Endothelial cell of umbilical vein (primary cell): ENCODE results near the gene PKD1. TPM values are rescaled to one million over a fixed set of nuclear protein-coding genes. Genes with fewer than 3 reads are reported as not detected.

Experiments used
- BruUV-seq: library from RNA; stranded (reverse); fragments of 400-500 nt; replicated peaks from 2 replicates; lab custom pipeline; 2021; lab: Mats Ljungman, UMichigan
- CTCF ChIA-PET: fragments of 300-600, 350-600 bp; sonication (Branson Sonifier 250); formaldehyde crosslinking; loops from one replicate; lab custom pipeline; 2021; ENCODE audit warnings: antibody characterized with exemption, inconsistent platforms; lab: Charles Lee
- POLR2A ChIA-PET: fragments of 300-600, 350-600 bp; sonication (Branson Sonifier 250); formaldehyde crosslinking; loops from one replicate; lab custom pipeline; 2021; ENCODE audit warnings: antibody characterized with exemption, inconsistent platforms; lab: Charles Lee
- DNase-seq: peaks from one replicate; pipeline ENCODE4 v3.0.0-alpha.2; 2011; ENCODE audit warnings: low read depth, low spot score
- FAIRE-seq: peaks from 2 replicates; lab custom pipeline; 2011; peaks lifted over from hg19 to GRCh38; lab: Jason Lieb, UNC
- H2AFZ ChIP-seq: 2 replicates; pipeline ENCODE4 v1.6.0; 2012; ENCODE audit warnings: low read depth, low read length, control low read depth, inconsistent platforms
- H3K27ac ChIP-seq: 2 replicates; pipeline ENCODE4 v1.5.1; 2011; ENCODE audit warnings: low read depth, mild to moderate bottlenecking, control low read depth, low read length, moderate library complexity; ENCODE audit not compliant: insufficient read depth
- H3K27me3 ChIP-seq, 2 experiments: 2 replicates each; pipeline versions ENCODE4 v1.6.0 to v1.6.1; 2011; ENCODE audit warnings: low read length in 2 of 2, mixed read lengths in 1 of 2; ENCODE audit not compliant: control insufficient read depth in 2 of 2, insufficient read depth in 2 of 2
- H3K36me3 ChIP-seq, 2 experiments: 2 replicates in 1 of 2; 3 replicates in 1 of 2; pipeline ENCODE4 v1.5.1; 2011; ENCODE audit warnings: low read length in 2 of 2, mild to moderate bottlenecking in 1 of 2, moderate library complexity in 1 of 2; ENCODE audit not compliant: control insufficient read depth in 2 of 2, insufficient read depth in 2 of 2; ENCODE audit errors: extremely low read depth in 1 of 2
- H3K4me1 ChIP-seq: 3 replicates; pipeline ENCODE4 v1.5.1; 2011; ENCODE audit warnings: mild to moderate bottlenecking, low read length; ENCODE audit not compliant: control insufficient read depth, insufficient read depth; ENCODE audit errors: extremely low read depth
- H3K4me2 ChIP-seq: 2 replicates; pipeline ENCODE4 v1.6.1; 2011; ENCODE audit warnings: low read length, control low read depth, mixed read lengths; ENCODE audit not compliant: insufficient read depth
- H3K4me3 ChIP-seq, 3 experiments: fragments of 200-600 bp in 1 of 3; sonication (generic), shearing (Covaris generic) in 1 of 3; replicated peaks in 1 of 3; 2 replicates each; pipeline ENCODE4 v1.5.1; 2011 to 2016; ENCODE audit warnings: control low read depth in 3 of 3, low read length in 3 of 3, mild to moderate bottlenecking in 2 of 3, inconsistent platforms in 1 of 3, low read depth in 1 of 3, moderate library complexity in 1 of 3; ENCODE audit not compliant: insufficient read depth in 1 of 3
- H3K79me2 ChIP-seq: 2 replicates; pipeline ENCODE4 v1.6.0; 2012; ENCODE audit warnings: low read length, inconsistent platforms; ENCODE audit not compliant: control insufficient read depth, insufficient read depth
- H3K9ac ChIP-seq: replicated peaks from 2 replicates; pipeline ENCODE3; 2011; ENCODE audit warnings: low read length, control low read depth; ENCODE audit not compliant: insufficient read depth; ENCODE audit errors: extremely low read depth
- H3K9me1 ChIP-seq: replicated peaks from 3 replicates; pipeline ENCODE4 v1.6.0; 2011; ENCODE audit warnings: mild to moderate bottlenecking, low read length; ENCODE audit not compliant: control insufficient read depth, insufficient read depth; ENCODE audit errors: extremely low read depth
- H3K9me3 ChIP-seq: replicated peaks from 2 replicates; pipeline ENCODE4 v1.5.1; 2012; ENCODE audit warnings: low read length, inconsistent platforms; ENCODE audit not compliant: control insufficient read depth, insufficient read depth
- H4K20me1 ChIP-seq: replicated peaks from 2 replicates; pipeline ENCODE3; 2011; ENCODE audit warnings: mild to moderate bottlenecking, low read length; ENCODE audit not compliant: control insufficient read depth, insufficient read depth; ENCODE audit errors: extremely low read depth
- POLR2AphosphoS5 ChIP-seq: IDR thresholded peaks from 2 replicates; pipeline ENCODE4 v1.6.1; 2012; ENCODE audit warnings: low read depth, mild to moderate bottlenecking, control low read depth, low read length, moderate library complexity; ENCODE audit not compliant: insufficient read depth
- dilution Hi-C: fragments of 300-500 bp; cut with MboI; formaldehyde crosslinking; loops from one replicate; pipeline ENCODE4 v1.15.0; 2019; ENCODE audit warnings: low sequenced_read_pairs; ENCODE audit not compliant: extremely low pct_ligation_motif_present
- intact Hi-C: fragments of 100-400 bp; cut with micrococcal nuclease; formaldehyde crosslinking; loops from one replicate; pipeline ENCODE4 v1.10.0; 2022
- polyA plus RNA-seq, 4 experiments: library from polyadenylated mRNA; depleted of rRNA in 3 of 4; stranded (reverse) in 3 of 4; unstranded in 1 of 4; fragments of >200 nt; gene quantifications; 2 replicates each; pipeline versions ENCODE4 v1.2.1 to v1.2.3, GENCODE V29; 2011 to 2012; ENCODE audit warnings: missing spikeins in 1 of 4
- total RNA-seq: library from RNA; stranded (reverse); gene quantifications from 2 replicates; pipeline ENCODE4 v1.2.3, GENCODE V29; 2021
- TF ChIP-seq, protein P1 (sequence below): IDR thresholded peaks from 2 replicates; pipeline ENCODE4 v1.6.1; 2011; ENCODE audit not compliant: insufficient read depth, insufficient read length
- TF ChIP-seq, protein P2 (sequence below), 2 donors: IDR thresholded peaks; 1 replicate in 1 of 2; 2 replicates in 1 of 2; pipeline ENCODE4 v1.5.1; 2011; ENCODE audit warnings: low read length in 2 of 2, mild to moderate bottlenecking in 2 of 2, moderate library complexity in 2 of 2, control low read depth in 1 of 2, inconsistent platforms in 1 of 2, low read depth in 1 of 2; ENCODE audit not compliant: insufficient read depth in 1 of 2; ENCODE audit errors: extremely low read depth in 1 of 2

Gene PKD1
- total and polyA plus RNA-seq, 2 donors (not counting 3 experiments of a cell fraction or from before 2014, with no cell fraction given) = 52.5 to 102 TPM

DNA sequence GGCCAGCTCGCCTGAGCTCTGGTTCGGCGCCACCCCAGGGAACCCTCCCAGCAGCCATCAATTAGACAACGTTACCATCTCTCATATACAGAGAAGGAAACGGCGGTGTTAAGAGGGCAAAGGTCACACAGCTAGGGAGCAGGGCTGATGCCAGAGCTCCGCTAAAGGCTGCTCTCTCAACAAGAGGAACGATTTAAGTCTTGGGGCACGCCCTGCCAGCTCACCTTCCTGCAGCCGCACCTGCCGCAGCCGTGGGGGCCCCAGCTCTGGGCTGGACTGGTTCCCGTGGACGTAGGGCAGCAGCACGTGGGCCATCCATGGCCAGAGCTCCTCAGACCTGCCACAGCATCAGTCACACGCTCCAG is 43.5 kb downstream of the PKD1 start:
- Histone ChIP-seq H4K20me1 (no peaks in the 10 kb centered on the region), H3K27me3 (no peaks in the 10 kb centered on the region), H3K4me3 (no peak overlapping the region), H3K9me3 (no peaks in the 10 kb centered on the region), H3K4me1 (peaks cover 5% of the 10 kb centered on the region), H3K36me3 (peaks cover 6 to 24% of the 10 kb centered on the region in 2 experiments), H3K79me2 (no peaks in the 10 kb centered on the region), H3K27ac (no peak overlapping the region), H2AFZ (no peak overlapping the region), H3K9me1 (no peaks in the 10 kb centered on the region), H3K4me2 (no peak overlapping the region), H3K9ac (no peak overlapping the region)
- DNase-seq (no peak), FAIRE-seq (no peak)
- intact Hi-C loops = no loop called here
- no TSS peak for BruUV-seq
- TF ChIP-seq POLR2AphosphoS5 = no peak
- TF ChIP-seq, protein P1, sequence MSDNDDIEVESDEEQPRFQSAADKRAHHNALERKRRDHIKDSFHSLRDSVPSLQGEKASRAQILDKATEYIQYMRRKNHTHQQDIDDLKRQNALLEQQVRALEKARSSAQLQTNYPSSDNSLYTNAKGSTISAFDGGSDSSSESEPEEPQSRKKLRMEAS = no peak
- TF ChIP-seq, protein P2, sequence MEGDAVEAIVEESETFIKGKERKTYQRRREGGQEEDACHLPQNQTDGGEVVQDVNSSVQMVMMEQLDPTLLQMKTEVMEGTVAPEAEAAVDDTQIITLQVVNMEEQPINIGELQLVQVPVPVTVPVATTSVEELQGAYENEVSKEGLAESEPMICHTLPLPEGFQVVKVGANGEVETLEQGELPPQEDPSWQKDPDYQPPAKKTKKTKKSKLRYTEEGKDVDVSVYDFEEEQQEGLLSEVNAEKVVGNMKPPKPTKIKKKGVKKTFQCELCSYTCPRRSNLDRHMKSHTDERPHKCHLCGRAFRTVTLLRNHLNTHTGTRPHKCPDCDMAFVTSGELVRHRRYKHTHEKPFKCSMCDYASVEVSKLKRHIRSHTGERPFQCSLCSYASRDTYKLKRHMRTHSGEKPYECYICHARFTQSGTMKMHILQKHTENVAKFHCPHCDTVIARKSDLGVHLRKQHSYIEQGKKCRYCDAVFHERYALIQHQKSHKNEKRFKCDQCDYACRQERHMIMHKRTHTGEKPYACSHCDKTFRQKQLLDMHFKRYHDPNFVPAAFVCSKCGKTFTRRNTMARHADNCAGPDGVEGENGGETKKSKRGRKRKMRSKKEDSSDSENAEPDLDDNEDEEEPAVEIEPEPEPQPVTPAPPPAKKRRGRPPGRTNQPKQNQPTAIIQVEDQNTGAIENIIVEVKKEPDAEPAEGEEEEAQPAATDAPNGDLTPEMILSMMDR (IDR thresholded peaks at IDR 0.05; ENCODE audit: extremely low read depth in 1 of 2, insufficient read depth in 1 of 2, low read depth in 1 of 2, low read length in 2 of 2) = no peak
- CTCF ChIA-PET = interaction anchor here (1.4 to 4.0 kb wide), 2 partner anchors 48 to 159 kb away, joined by 3 to 36 read pairs; partner anchors contain the start of gene ECI1
- dilution Hi-C loops = no loop called here
- POLR2A ChIA-PET = interaction anchor here (1.3 kb wide), 1 partner anchor 63 kb away, joined by 4 read pairs; the partner anchor contains the start of gene TRAF7
